Activated T-helper 1 cell treated with anti-CD3 and anti-CD28 coated beads, Interleukin-12 subunit alpha, Interleukin-12 subunit beta, Interleukin-2, Interleukin-4 antibody, amounts not matched to agents 30 ng/mL and 10 ng/mL and 1 ng/mL, durations not matched to agents 14 hours and 24 hours and 36 hours (primary cell): ENCODE data around the gene UROS. TPM values are rescaled to one million over a fixed set of nuclear protein-coding genes. Genes with fewer than 3 reads are reported as not detected.

Experiments
- DNase-seq: peaks from one replicate; pipeline ENCODE4 v3.0.0; 2021; ENCODE audit warnings: low spot score
- H3K27ac Mint-ChIP-seq: one replicate; pipeline ENCODE4 v1.8.0; 2021; ENCODE audit warnings: mild to moderate bottlenecking, mixed read lengths
- H3K27me3 Mint-ChIP-seq: one replicate; pipeline ENCODE4 v1.8.0; 2022; ENCODE audit warnings: mild to moderate bottlenecking, moderate library complexity, mixed read lengths; ENCODE audit not compliant: insufficient read depth
- H3K36me3 Mint-ChIP-seq: one replicate; pipeline ENCODE4 v1.8.0; 2021; ENCODE audit warnings: low read depth, mixed read lengths
- H3K4me1 Mint-ChIP-seq: one replicate; pipeline ENCODE4 v1.8.0; 2021; ENCODE audit warnings: low read depth, mixed read lengths
- H3K4me3 Mint-ChIP-seq: one replicate; pipeline ENCODE4 v1.8.0; 2021; ENCODE audit warnings: mild to moderate bottlenecking, moderate library complexity, mixed read lengths
- H3K9me3 Mint-ChIP-seq: one replicate; pipeline ENCODE4 v1.8.0; 2021; ENCODE audit warnings: mixed read lengths
- intact Hi-C: fragments of 100-400 bp; cut with micrococcal nuclease; formaldehyde crosslinking; loops from one replicate; pipeline ENCODE4 v1.15.1; 2024
- total RNA-seq: library from RNA; stranded (reverse); gene quantifications from 2 replicates; pipeline ENCODE4 v1.2.3, GENCODE V29; 2022

The UROS gene
- total RNA-seq, 1 donor from 2014 or later: 49.0 TPM

GRCh38 chr10:125820701-125821100, 2.4 kb downstream of the UROS start:
- Mint-ChIP-seq H3K4me3 (peak overlapping the region; percentile 64), H3K9me3 (no peaks in the 10 kb centered on the region), H3K27me3 (no peaks in the 10 kb centered on the region), H3K36me3 (peaks cover 4% of the 10 kb centered on the region), H3K27ac (peak overlapping the region; percentile 10), H3K4me1 (peaks cover 3% of the 10 kb centered on the region)
- intact Hi-C loops: loop anchor here (5.0 to 10.0 kb wide), 2 partner anchors 906 to 1018 kb away; partner anchors contain the start of gene ABRAXAS2
- no peak for DNase-seq

GRCh38 chr10:125817337-125817946, 5.6 kb downstream of the UROS start:
- no peak for DNase-seq
- Mint-ChIP-seq H3K9me3 (no peaks in the 10 kb centered on the region), H3K27ac (no peak overlapping the region), H3K4me3 (no peak overlapping the region), H3K4me1 (no peaks in the 10 kb centered on the region), H3K36me3 (peaks cover 16% of the 10 kb centered on the region), H3K27me3 (no peaks in the 10 kb centered on the region)
- intact Hi-C loops: no loop called here

GRCh38 chr10:125816548-125816947, 6.5 kb downstream of the UROS start:
- Mint-ChIP-seq H3K4me1 (no peaks in the 10 kb centered on the region), H3K27ac (no peak overlapping the region), H3K27me3 (no peaks in the 10 kb centered on the region), H3K4me3 (no peak overlapping the region), H3K36me3 (peaks cover 14% of the 10 kb centered on the region), H3K9me3 (no peaks in the 10 kb centered on the region)
- no peak for DNase-seq
- intact Hi-C loops: no loop called here

- Mint-ChIP-seq H3K36me3 (peaks cover 17% of the 10 kb centered on the region), H3K4me1 (no peaks in the 10 kb centered on the region), H3K27me3 (no peaks in the 10 kb centered on the region), H3K9me3 (no peaks in the 10 kb centered on the region), H3K4me3 (no peak overlapping the region), H3K27ac (no peak overlapping the region)
- DNase-seq: no peak
- intact Hi-C loops: no loop called here
Observed at GRCh38 chr10:125815764-125816163, 7.3 kb downstream of the UROS start.

- Mint-ChIP-seq H3K36me3 (peaks cover 29% of the 10 kb centered on the region), H3K4me1 (peaks cover 5% of the 10 kb centered on the region), H3K4me3 (no peak overlapping the region), H3K9me3 (no peaks in the 10 kb centered on the region), H3K27me3 (no peaks in the 10 kb centered on the region), H3K27ac (no peak overlapping the region)
- intact Hi-C loops: no loop called here
- no peak for DNase-seq
Observed at GRCh38 chr10:125812128-125812750, 10.8 kb downstream of the UROS start.

- Mint-ChIP-seq H3K4me1 (peaks cover 5% of the 10 kb centered on the region), H3K4me3 (no peak overlapping the region), H3K9me3 (no peaks in the 10 kb centered on the region), H3K36me3 (peaks cover 35% of the 10 kb centered on the region), H3K27me3 (no peaks in the 10 kb centered on the region), H3K27ac (no peak overlapping the region)
- intact Hi-C loops: no loop called here
- no peak for DNase-seq
Observed at GRCh38 chr10:125811251-125811650, 11.8 kb downstream of the UROS start.

GRCh38 chr10:125808047-125808446, 15.0 kb downstream of the UROS start:
- Mint-ChIP-seq H3K27me3 (no peaks in the 10 kb centered on the region), H3K27ac (no peak overlapping the region)
- intact Hi-C loops: no loop called here

GRCh38 chr10:125802739-125803138, 20.3 kb downstream of the UROS start:
- H3K4me3 Mint-ChIP-seq: no peak overlapping the region

More at GRCh38 chr10:125808047-125808446, 15.0 kb downstream of the UROS start:
- DNase-seq: no peak
- H3K4me1 Mint-ChIP-seq: peaks cover 5% of the 10 kb centered on the region
- no peaks in the 10 kb centered on the region for H3K9me3 Mint-ChIP-seq
- peaks cover 25% of the 10 kb centered on the region for H3K36me3 Mint-ChIP-seq
- H3K4me3 Mint-ChIP-seq: no peak overlapping the region

GRCh38 chr10:125802131-125802530, 20.9 kb downstream of the UROS start:
- Mint-ChIP-seq H3K27me3 (no peaks in the 10 kb centered on the region), H3K4me1 (no peaks in the 10 kb centered on the region), H3K9me3 (no peaks in the 10 kb centered on the region), H3K27ac (no peak overlapping the region), H3K4me3 (no peak overlapping the region), H3K36me3 (peaks cover 10% of the 10 kb centered on the region)
- DNase-seq: no peak
- intact Hi-C loops: no loop called here

More at GRCh38 chr10:125802739-125803138, 20.3 kb downstream of the UROS start:
- H3K27me3 Mint-ChIP-seq: no peaks in the 10 kb centered on the region
- DNase-seq: no peak
- no peaks in the 10 kb centered on the region for H3K9me3 Mint-ChIP-seq
- peaks cover 3% of the 10 kb centered on the region for H3K4me1 Mint-ChIP-seq
- intact Hi-C loops: no loop called here
- H3K36me3 Mint-ChIP-seq: peaks cover 16% of the 10 kb centered on the region
- no peak overlapping the region for H3K27ac Mint-ChIP-seq

- no peak overlapping the region for H3K27ac Mint-ChIP-seq
- H3K4me3 Mint-ChIP-seq: no peak overlapping the region
- no peak for DNase-seq
- H3K9me3 Mint-ChIP-seq: no peaks in the 10 kb centered on the region
- H3K36me3 Mint-ChIP-seq: peaks cover 7% of the 10 kb centered on the region
- no peaks in the 10 kb centered on the region for H3K4me1 Mint-ChIP-seq
- no peaks in the 10 kb centered on the region for H3K27me3 Mint-ChIP-seq
- intact Hi-C loops: no loop called here
Observed at GRCh38 chr10:125801574-125801973, 21.5 kb downstream of the UROS start.

- Mint-ChIP-seq H3K27ac (no peak overlapping the region), H3K4me1 (no peaks in the 10 kb centered on the region), H3K9me3 (no peaks in the 10 kb centered on the region)
Observed at GRCh38 chr10:125799451-125800182, 23.4 kb downstream of the UROS start.

GRCh38 chr10:125797994-125798662, 24.9 kb downstream of the UROS start:
- no peak for DNase-seq
- intact Hi-C loops: no loop called here
- H3K4me3 Mint-ChIP-seq: no peak overlapping the region
- no peaks in the 10 kb centered on the region for H3K4me1 Mint-ChIP-seq
- H3K27ac Mint-ChIP-seq: no peak overlapping the region
- H3K9me3 Mint-ChIP-seq: no peaks in the 10 kb centered on the region
- H3K27me3 Mint-ChIP-seq: no peaks in the 10 kb centered on the region
- H3K36me3 Mint-ChIP-seq: peaks cover 13% of the 10 kb centered on the region

More at GRCh38 chr10:125799451-125800182, 23.4 kb downstream of the UROS start:
- Mint-ChIP-seq H3K4me3 (no peak overlapping the region), H3K27me3 (no peaks in the 10 kb centered on the region), H3K36me3 (peaks cover 5% of the 10 kb centered on the region)
- intact Hi-C loops: no loop called here
- no peak for DNase-seq

GRCh38 chr10:125797424-125797823, 25.6 kb downstream of the UROS start:
- H3K27ac Mint-ChIP-seq: no peak overlapping the region
- no peaks in the 10 kb centered on the region for H3K9me3 Mint-ChIP-seq

More at GRCh38 chr10:125797424-125797823, 25.6 kb downstream of the UROS start:
- peaks cover 13% of the 10 kb centered on the region for H3K36me3 Mint-ChIP-seq
- intact Hi-C loops: no loop called here
- H3K4me1 Mint-ChIP-seq: no peaks in the 10 kb centered on the region
- DNase-seq: no peak
- no peak overlapping the region for H3K4me3 Mint-ChIP-seq
- H3K27me3 Mint-ChIP-seq: no peaks in the 10 kb centered on the region
